HG03095 (cell line): ENCODE measurements around the gene SOST.
"Not testable (repeated sequence)": the region's sequence is repeated elsewhere in the genome, so short reads cannot be mapped to it uniquely, and the experiment has no call there.

Source experiments
- ATAC-seq: cut with Tn5 transposase; IDR thresholded peaks from one replicate; pipeline ENCODE4 v1.9.1; 2021; ENCODE audit warnings: moderate library complexity; ENCODE audit not compliant: unreplicated experiment

SOST gene

GRCh38 chr17:43758497-43759174 lies at the start of gene SOST:
SOST (minus strand) TSS chr17:43758791; CDS start chr17:43758741, 50 bp downstream.
- no peak for ATAC-seq

- no peak for ATAC-seq
Measured at GRCh38 chr17:43808076-43808475, 49.5 kb upstream of the SOST start.

DNA sequence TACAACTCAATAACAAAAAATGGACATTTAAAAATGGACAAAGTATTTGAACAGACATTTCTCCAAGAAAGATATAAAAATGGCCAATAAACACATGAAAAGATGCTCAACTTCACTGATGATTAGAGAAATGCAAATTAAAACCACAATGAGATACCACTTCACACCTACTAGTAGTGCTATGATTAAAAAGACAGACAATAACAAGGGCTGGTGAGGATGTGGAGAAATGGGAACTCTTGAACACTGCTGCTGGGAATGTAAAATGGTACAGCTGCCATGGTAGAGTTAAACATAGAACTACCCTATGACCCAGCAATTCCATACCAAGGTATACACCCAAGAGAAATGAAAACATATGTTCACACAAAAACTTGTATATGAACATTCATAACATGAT lies 46.5 kb upstream of the SOST start:
- ATAC-seq: no peak

DNA sequence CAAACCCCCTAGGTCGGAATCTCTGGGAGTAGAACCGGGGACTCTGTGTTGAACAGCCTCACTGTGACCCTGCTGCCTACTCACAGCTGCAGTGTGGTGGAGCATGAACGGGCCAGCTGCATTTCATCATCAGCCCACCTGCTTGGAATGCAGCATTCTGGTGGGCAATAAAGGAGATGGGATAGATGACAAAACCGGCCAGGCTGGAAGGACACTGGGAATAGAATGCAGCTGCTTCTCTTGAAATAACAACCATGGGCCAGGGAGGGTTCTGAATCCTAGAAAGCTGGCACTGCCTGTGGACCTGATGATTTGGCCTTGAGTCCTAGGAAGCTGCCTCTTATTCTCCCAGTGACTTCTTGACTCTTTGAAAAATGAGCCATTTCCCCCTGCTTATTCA lies 45.2 kb upstream of the SOST start:
- no peak for ATAC-seq

DNA sequence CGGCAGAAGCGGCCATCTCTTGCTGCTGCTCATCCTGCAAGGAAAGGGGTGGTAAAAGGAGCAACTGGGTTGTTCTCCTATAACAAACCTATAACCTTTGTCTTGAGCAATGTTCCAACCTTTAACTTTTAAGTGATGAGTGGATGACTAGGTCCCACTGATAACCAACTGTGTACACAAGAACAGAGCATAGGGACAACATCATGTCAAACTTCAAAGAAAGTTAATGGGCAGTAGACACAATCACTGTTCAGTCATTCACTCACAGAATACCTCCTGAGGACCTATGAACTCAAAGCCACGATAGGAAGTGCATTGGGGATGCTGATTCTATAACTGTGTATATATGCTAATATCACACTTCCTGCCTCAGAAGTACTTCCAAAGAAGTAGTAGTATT lies 43.3 kb upstream of the SOST start:
- ATAC-seq: no peak

GRCh38 chr17:43800736-43801135 lies 42.1 kb upstream of the SOST start:
- ATAC-seq: no peak

DNA sequence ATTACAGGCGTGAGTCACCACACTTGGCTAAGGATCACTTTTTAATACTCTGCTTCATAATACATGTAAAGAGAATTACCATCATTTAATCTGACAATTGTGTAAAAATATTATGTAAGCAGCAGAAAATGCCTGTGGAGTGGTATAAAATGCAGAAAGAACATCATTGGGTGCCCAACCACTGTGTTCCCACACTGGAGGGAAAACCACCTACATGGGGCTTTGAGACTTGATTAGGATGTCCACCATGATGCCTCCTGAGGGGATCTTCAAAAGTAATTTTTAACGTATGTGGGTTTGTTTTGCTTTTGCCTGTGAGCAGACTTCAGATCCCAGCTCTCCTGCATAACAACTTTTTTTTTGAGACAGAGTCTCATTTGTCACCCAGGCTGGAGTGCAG lies 40.5 kb upstream of the SOST start:
- ATAC-seq: no peak

GRCh38 chr17:43798024-43798423 lies 39.4 kb upstream of the SOST start:
- ATAC-seq: not testable (repeated sequence)

GRCh38 chr17:43792668-43793067 lies 34.1 kb upstream of the SOST start:
- ATAC-seq: not testable (repeated sequence)

GRCh38 chr17:43791589-43791988 lies 33.0 kb upstream of the SOST start:
- no peak for ATAC-seq

DNA sequence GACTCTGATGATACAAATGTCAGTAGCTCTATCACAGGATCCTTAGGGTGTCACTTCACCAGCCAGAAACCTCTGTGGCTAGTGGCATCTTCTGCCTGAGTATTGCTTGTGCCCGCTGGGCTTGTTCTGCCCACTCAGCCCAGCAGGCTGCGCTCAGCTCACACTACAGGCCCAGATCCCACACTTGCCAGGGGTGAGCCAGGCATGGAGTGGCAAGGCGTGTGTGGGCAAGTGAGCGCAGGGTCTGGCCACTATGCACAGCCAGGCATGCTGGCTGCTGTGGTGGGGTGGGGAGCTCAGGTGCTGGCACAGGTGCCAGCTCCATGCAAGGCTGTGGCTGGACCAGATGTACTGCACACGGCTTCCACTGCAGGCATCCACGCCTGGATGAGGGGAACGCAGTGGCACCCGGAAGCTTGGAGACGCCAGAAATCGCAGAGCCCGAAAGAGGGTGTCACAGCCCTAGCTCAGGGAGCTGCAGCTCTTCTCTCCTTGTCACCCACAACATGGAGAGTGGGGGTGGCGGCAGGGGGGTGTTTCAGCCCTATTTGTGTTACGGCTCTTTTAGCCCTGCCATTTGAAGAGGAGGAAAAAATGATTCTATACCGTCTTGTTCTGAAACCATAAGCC lies 31.8 kb upstream of the SOST start:
- ATAC-seq: no peak

DNA sequence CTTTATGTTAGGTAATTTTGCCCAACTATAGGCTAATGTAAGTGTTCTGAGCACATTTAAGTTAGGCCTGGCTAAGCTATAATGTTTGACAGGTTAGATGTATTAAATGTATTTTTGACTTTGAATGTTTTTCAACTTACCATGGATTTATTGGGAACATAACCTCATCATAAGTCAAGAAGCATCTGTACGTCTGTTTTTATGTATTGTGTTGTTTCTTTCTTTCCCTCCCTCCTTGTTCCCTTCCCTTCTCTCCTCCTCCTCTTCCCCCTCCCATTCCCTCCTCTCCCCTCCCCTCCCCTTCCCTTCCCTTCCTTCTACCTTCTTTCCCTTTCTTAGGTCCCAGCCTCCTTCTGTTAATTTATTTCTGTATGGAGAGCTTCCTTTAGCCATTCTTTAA lies 30.9 kb upstream of the SOST start:
- ATAC-seq: no peak

GRCh38 chr17:43788540-43788939 lies 29.9 kb upstream of the SOST start:
- ATAC-seq: no peak

DNA sequence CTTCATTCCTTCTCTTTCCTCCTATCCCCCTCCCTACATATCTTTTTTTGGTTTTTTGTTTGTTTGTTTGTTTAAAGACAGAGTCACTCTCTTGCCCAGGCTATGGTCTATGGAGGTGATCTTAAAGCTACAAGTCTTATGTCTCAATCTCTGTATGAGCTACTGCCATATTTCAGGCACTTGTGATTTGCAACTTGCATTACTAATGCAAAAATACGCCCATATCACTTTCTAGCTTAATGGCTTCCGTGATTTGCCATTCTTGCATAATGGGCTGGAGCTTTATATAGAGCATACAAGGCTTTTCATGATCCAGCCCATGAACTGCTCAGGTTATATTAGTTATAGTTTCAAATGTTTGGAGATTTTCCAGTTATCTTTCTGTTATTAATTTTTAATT lies 29.1 kb upstream of the SOST start:
- no peak for ATAC-seq

GRCh38 chr17:43784628-43785101 lies 26.1 kb upstream of the SOST start:
- no peak for ATAC-seq

GRCh38 chr17:43784068-43784467 lies 25.5 kb upstream of the SOST start:
- no peak for ATAC-seq

GRCh38 chr17:43782913-43783680 lies 24.5 kb upstream of the SOST start:
- no peak for ATAC-seq

GRCh38 chr17:43780135-43780534 lies 21.5 kb upstream of the SOST start, which contains the start of gene CFAP97D1:
CFAP97D1 (plus strand) TSS chr17:43780435; CDS start chr17:43780463, 28 bp downstream.
- ATAC-seq: no peak

DNA sequence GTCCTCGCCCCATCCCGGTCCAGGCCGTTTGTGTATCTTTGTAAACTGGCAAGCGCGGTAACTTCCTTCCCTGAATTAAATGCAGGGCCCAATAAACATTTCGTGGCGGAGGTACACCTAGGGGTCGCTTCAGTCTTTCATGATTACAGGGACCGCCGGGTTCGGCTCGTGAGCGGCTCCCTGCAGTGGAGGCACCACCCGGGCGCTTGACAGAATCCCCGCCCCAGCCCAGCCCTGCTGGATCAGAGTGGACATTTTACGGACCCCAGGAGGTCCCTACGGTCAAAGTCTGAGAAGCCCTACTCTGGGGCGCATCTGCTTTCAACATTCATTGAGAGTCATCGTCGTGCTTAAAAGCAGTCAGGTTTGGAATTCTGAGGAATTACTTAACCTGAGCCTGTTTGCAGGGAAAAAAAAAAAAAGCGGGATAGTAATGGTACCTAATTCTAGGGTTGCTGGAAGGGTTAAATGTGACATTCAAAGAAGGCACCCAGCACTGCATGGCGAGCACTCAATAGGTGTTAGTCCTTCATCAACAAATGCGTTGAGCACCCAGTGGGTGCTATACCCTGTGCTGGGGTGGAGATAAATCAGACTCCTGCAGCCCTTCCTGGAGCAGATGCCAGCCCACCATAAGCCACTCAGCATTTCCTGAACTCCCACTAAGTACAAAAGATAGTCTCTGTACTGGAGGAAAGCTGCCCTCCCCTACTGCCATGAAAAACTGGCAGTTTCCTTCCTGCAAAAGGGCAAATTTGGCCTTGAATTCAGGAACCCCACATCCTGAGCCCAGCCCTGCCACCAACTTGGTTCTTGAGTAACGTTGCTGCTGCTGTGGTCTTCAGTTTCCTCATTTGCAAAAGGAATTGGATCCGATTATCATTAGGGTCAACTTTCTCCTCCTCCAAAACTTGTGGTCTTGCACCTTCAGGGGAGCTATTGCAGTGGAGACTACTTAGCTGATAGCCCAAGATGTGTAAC lies 20.8 kb upstream of the SOST start:
- ATAC-seq: no peak

DNA sequence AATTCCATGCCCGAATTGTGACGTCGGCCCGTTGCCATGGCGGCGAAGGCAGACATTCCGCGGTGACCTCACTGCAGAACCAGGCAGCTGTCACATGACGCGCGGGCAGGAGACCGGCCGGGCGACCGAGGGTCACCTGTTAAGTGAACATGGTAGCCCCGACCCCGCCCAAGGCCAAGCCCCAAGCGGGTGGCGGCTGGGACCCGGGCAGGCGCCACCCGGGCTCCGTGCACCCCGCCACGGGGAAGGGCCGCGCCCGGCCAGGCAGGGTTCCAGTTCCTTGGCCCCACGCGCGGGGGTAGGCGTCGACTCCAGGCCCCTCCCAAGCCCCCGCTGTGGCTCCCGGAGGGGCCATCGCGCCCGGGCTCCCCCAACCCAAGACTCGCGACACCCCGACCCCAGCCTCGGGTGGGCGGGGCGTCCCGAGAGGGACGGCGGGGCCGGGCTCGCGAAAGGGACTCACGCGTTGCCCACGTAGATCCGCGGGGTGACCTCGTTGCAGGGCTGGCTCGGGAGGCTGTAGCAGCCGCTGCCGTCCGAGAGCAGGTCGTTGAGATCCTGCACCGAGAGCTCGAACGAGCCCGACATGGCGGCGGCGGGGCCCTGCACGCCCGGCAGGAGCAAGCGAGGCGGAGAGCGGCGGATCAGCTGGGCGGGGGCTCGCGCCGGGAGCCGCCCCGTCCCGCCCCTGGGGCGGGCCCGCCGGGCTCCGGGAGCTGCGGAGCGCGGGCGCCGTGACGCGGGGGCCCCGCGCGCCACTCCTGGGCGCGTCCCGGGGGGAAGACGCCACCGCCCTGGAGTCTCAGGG lies 19.9 kb upstream of the SOST start, which contains the start of gene DUSP3:
Gene DUSP3, minus strand, starts transcription at position 641 of the 808 bp plus-strand sequence. Its CDS starts 53 bp downstream, at position 588.
- ATAC-seq: peak; percentile 86
